Hepatocyte (in vitro differentiated cells): ENCODE results near the gene CORO1C. TPM values are rescaled to one million over a fixed set of nuclear protein-coding genes. Genes with fewer than 3 reads are reported as not detected.

Experiments
- DNase-seq: peaks from one replicate; pipeline ENCODE4 v3.0.0-alpha.2; 2016; ENCODE audit warnings: low spot score
- H2AFZ ChIP-seq: fragments of 200-600 bp; sonication (generic); 2 replicates; pipeline ENCODE4 v1.6.0; 2016; ENCODE audit warnings: antibody characterized with exemption, mild to moderate bottlenecking
- H3K27ac ChIP-seq: fragments of 200-600 bp; sonication (generic); 2 replicates; pipeline ENCODE4 v1.5.1; 2016; ENCODE audit warnings: mild to moderate bottlenecking
- H3K27me3 ChIP-seq: fragments of 200-600 bp; sonication (generic); 2 replicates; pipeline ENCODE4 v1.6.1; 2016
- H3K36me3 ChIP-seq: fragments of 200-600 bp; sonication (generic); replicated peaks from 2 replicates; pipeline ENCODE4 v1.5.1; 2016; ENCODE audit warnings: low read depth; ENCODE audit not compliant: insufficient read depth
- H3K4me1 ChIP-seq: fragments of 200-600 bp; sonication (generic); 2 replicates; pipeline ENCODE4 v1.5.1; 2016; ENCODE audit warnings: mild to moderate bottlenecking, moderate library complexity; ENCODE audit not compliant: insufficient read depth
- H3K4me2 ChIP-seq: fragments of 200-600 bp; sonication (generic); 2 replicates; pipeline ENCODE4 v1.6.0; 2016
- H3K4me3 ChIP-seq: fragments of 200-600 bp; sonication (generic); 2 replicates; pipeline ENCODE4 v1.5.1; 2016; ENCODE audit warnings: mild to moderate bottlenecking
- H3K79me2 ChIP-seq: fragments of 200-600 bp; sonication (generic); 2 replicates; pipeline ENCODE4 v1.6.0; 2017; ENCODE audit warnings: mild to moderate bottlenecking
- H3K9me2 ChIP-seq: fragments of 200-600 bp; sonication (generic); replicated peaks from 2 replicates; pipeline ENCODE4 v1.6.0; 2017; ENCODE audit warnings: mild to moderate bottlenecking; ENCODE audit not compliant: insufficient read depth
- H3K9me3 ChIP-seq: fragments of 200-600 bp; sonication (generic); 2 replicates; pipeline ENCODE4 v1.5.1; 2016; ENCODE audit warnings: low read depth, mild to moderate bottlenecking
- H4K20me1 ChIP-seq: fragments of 200-600 bp; sonication (generic); 2 replicates; pipeline ENCODE4 v1.6.0; 2016; ENCODE audit warnings: mild to moderate bottlenecking; ENCODE audit not compliant: insufficient read depth, poor library complexity, severe bottlenecking
- EZH2 ChIP-seq: fragments of 200-600 bp; sonication (generic); IDR thresholded peaks from 2 replicates; pipeline ENCODE4 v1.6.1; 2016; ENCODE audit warnings: antibody characterized with exemption, mild to moderate bottlenecking, borderline replicate concordance
- EZH2phosphoT487 ChIP-seq: fragments of 200-600 bp; sonication (generic); IDR thresholded peaks from one replicate; pipeline ENCODE4 v1.6.1; 2018; ENCODE audit warnings: antibody characterized with exemption, mild to moderate bottlenecking, low read depth, moderate library complexity; ENCODE audit not compliant: unreplicated experiment, severe bottlenecking
- WGBS: methylation state at CpG from one replicate; pipeline ENCODE4 v1.1.6; 2016; ENCODE audit warnings: low lambda C conversion rate; ENCODE audit errors: missing lambda C conversion rate; 5-methylcytosine and 5-hydroxymethylcytosine counted together
- polyA plus RNA-seq: library from polyadenylated mRNA; unstranded; fragments of >200 nt; fragmentation: Nextera tagmentation; extraction: Ambion mirVana; gene quantifications from 2 replicates; pipeline ENCODE4 v1.2.1, GENCODE V29; 2016
- total RNA-seq: library from RNA; depleted of rRNA; stranded (reverse); fragments of >200 nt; gene quantifications from 2 replicates; pipeline ENCODE4 v1.2.3, GENCODE V29; 2014
- TF ChIP-seq, protein P1 (sequence below): fragments of 200-600 bp; sonication (generic); IDR thresholded peaks from 2 replicates; pipeline ENCODE4 v1.5.1; 2016; ENCODE audit warnings: antibody characterized with exemption, mild to moderate bottlenecking; ENCODE audit not compliant: poor library complexity

Gene CORO1C
- total and polyA plus RNA-seq, 2 experiments from 2014 or later = 110 to 137 TPM

GRCh38 chr12:108679106-108679681 lies 52.1 kb downstream of the CORO1C start:
- H3K79me2 ChIP-seq = peaks cover 84% of the 10 kb centered on the region
- peaks cover 4% of the 10 kb centered on the region for H3K4me1 ChIP-seq
- no peaks in the 10 kb centered on the region for H3K9me2 ChIP-seq
- H3K4me3 ChIP-seq = no peak overlapping the region
- WGBS = 100% methylated on average over 1 of the region's 1 CpG
- H3K4me2 ChIP-seq = no peak overlapping the region
- TF ChIP-seq, protein P1, sequence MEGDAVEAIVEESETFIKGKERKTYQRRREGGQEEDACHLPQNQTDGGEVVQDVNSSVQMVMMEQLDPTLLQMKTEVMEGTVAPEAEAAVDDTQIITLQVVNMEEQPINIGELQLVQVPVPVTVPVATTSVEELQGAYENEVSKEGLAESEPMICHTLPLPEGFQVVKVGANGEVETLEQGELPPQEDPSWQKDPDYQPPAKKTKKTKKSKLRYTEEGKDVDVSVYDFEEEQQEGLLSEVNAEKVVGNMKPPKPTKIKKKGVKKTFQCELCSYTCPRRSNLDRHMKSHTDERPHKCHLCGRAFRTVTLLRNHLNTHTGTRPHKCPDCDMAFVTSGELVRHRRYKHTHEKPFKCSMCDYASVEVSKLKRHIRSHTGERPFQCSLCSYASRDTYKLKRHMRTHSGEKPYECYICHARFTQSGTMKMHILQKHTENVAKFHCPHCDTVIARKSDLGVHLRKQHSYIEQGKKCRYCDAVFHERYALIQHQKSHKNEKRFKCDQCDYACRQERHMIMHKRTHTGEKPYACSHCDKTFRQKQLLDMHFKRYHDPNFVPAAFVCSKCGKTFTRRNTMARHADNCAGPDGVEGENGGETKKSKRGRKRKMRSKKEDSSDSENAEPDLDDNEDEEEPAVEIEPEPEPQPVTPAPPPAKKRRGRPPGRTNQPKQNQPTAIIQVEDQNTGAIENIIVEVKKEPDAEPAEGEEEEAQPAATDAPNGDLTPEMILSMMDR = no peak
- TF ChIP-seq EZH2phosphoT487 = no peak
- no peak overlapping the region for H2AFZ ChIP-seq
- no peak overlapping the region for H3K27ac ChIP-seq
- DNase-seq = no peak
- H3K9me3 ChIP-seq = no peaks in the 10 kb centered on the region
- no peaks in the 10 kb centered on the region for H3K27me3 ChIP-seq
- H3K36me3 ChIP-seq = no peaks in the 10 kb centered on the region
- peaks cover 2% of the 10 kb centered on the region for H4K20me1 ChIP-seq

DNA sequence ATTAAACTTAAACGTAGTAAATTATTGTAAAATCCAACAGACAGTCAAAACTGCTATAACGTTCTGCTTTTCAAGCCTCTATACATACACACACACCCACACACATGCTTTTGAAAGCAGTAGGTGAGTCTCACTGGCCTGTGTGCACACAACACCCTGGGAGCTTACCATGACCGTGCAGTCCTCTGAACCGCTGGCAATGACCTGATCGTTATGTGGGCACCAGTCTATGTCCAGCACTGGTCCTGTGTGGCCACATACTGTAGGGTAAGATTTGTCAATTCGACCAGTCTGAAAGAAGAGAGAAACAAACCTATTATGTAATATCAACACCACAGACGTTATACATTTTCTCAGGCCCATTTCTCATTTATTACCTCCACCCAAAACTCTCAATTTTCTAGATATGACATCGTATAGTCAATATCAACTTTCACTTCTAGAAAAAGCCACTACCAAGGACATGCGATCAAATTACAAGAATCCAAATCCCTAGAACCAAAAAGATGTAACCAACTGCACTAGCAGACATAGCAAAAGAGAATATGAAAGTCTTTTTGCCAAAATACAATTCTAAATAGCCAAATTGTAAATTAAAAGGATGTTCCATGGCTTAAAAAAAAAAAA lies 53.1 kb downstream of the CORO1C start:
- H2AFZ ChIP-seq = no peak overlapping the region
- H3K4me1 ChIP-seq = no peaks in the 10 kb centered on the region
- no peak for TF ChIP-seq EZH2phosphoT487
- no peak for TF ChIP-seq EZH2
- TF ChIP-seq, protein P1 = no peak
- no peaks in the 10 kb centered on the region for H3K27me3 ChIP-seq
- WGBS = 90% methylated on average over 9 of the region's 9 CpGs
- H3K27ac ChIP-seq = no peak overlapping the region
- no peaks in the 10 kb centered on the region for H3K9me3 ChIP-seq
- no peak overlapping the region for H3K4me3 ChIP-seq
- no peaks in the 10 kb centered on the region for H3K36me3 ChIP-seq
- H3K79me2 ChIP-seq = peaks cover 86% of the 10 kb centered on the region
- DNase-seq = no peak
- H3K9me2 ChIP-seq = no peaks in the 10 kb centered on the region
- H4K20me1 ChIP-seq = no peaks in the 10 kb centered on the region
- no peak overlapping the region for H3K4me2 ChIP-seq

- Histone ChIP-seq H3K9me3 (no peaks in the 10 kb centered on the region), H3K4me3 (no peak overlapping the region), H3K27me3 (no peaks in the 10 kb centered on the region), H4K20me1 (no peaks in the 10 kb centered on the region), H3K4me1 (no peaks in the 10 kb centered on the region), H3K27ac (no peak overlapping the region), H3K36me3 (no peaks in the 10 kb centered on the region), H3K4me2 (no peak overlapping the region), H3K9me2 (no peaks in the 10 kb centered on the region), H2AFZ (no peak overlapping the region), H3K79me2 (peaks cover 86% of the 10 kb centered on the region)
- TF ChIP-seq EZH2phosphoT487 (no peak), EZH2 (no peak)
- TF ChIP-seq, protein P1 = no peak
- no peak for DNase-seq
- 87% methylated on average over 3 of the region's 3 CpGs for WGBS
These were observed 53.9 kb downstream of the CORO1C start for GRCh38 chr12:108677381-108677780.
